ENCODE results near the gene MORF4L1. TPM values are rescaled to one million over a fixed set of nuclear protein-coding genes. Genes with fewer than 3 reads are reported as not detected.
"Not testable (repeated sequence)": the region's sequence is repeated elsewhere in the genome, so short reads cannot be mapped to it uniquely, and the experiment has no call there.

Gene MORF4L1
- total and polyA plus RNA-seq, 8 donors = 78.8 to 545 (median 267) TPM

- TF ChIP-seq CTCF (IDR thresholded peaks at IDR 0.05) (no peak), POLR2A (IDR thresholded peaks at IDR 0.05) (no peak), POLR2AphosphoS5 (IDR thresholded peaks at IDR 0.05) (no peak), EP300 (IDR thresholded peaks at IDR 0.05) (no peak)
- WGBS, 5 donors = 92 to 99% (median 95%) methylated on average over 6 of the region's 6 CpGs
- H3K36me3 ChIP-seq = no peaks in the 10 kb centered on the region
- H3K4me1 ChIP-seq = peaks cover 0 to 10% (median 0%) of the 10 kb centered on the region in 4 donors
- intact Hi-C loops (cut with DNase I; ENCODE audit: low total_unique reads) = no loop called here
- no peaks in the 10 kb centered on the region for H3K27me3 ChIP-seq
- H3K9me3 ChIP-seq = no peaks in the 10 kb centered on the region
- no peak overlapping the region for H3K4me3 ChIP-seq
- H3K27ac ChIP-seq = no peak overlapping the region
- DNase-seq = no peak
These were observed 19.2 kb upstream of the MORF4L1 start for GRCh38 chr15:78853500-78853899.

GRCh38 chr15:78854833-78855372 is 17.8 kb upstream of the MORF4L1 start:
- H3K4me1 ChIP-seq = peaks cover 0 to 10% (median 2%) of the 10 kb centered on the region in 4 donors
- H3K9me3 ChIP-seq = no peaks in the 10 kb centered on the region
- no peaks in the 10 kb centered on the region for H3K36me3 ChIP-seq
- 88 to 98% (median 90%) methylated on average over 2 of the region's 2 CpGs for WGBS, 5 donors
- intact Hi-C loops (cut with DNase I; ENCODE audit: low total_unique reads) = no loop called here
- H3K4me3 ChIP-seq = no peak overlapping the region
- no peaks in the 10 kb centered on the region for H3K27me3 ChIP-seq
- TF ChIP-seq POLR2AphosphoS5 (IDR thresholded peaks at IDR 0.05) (no peak), CTCF (IDR thresholded peaks at IDR 0.05) (no peak), EP300 (IDR thresholded peaks at IDR 0.05) (no peak), POLR2A (IDR thresholded peaks at IDR 0.05) (no peak)
- H3K27ac ChIP-seq = no peak overlapping the region
- DNase-seq = no peak

- Histone ChIP-seq H3K4me1 (peaks cover 0 to 14% (median 3%) of the 10 kb centered on the region in 4 donors), H3K27me3 (no peaks in the 10 kb centered on the region), H3K27ac (no peak overlapping the region), H3K36me3 (no peaks in the 10 kb centered on the region), H3K4me3 (no peak overlapping the region), H3K9me3 (no peaks in the 10 kb centered on the region)
- 52 to 68% (median 65%) methylated on average over 4 of the region's 4 CpGs for WGBS, 5 donors
- DNase-seq = no peak
- intact Hi-C loops (cut with DNase I; ENCODE audit: low total_unique reads) = no loop called here
- TF ChIP-seq POLR2A (IDR thresholded peaks at IDR 0.05) = no peak
- no peak for TF ChIP-seq CTCF (IDR thresholded peaks at IDR 0.05)
- TF ChIP-seq EP300 (IDR thresholded peaks at IDR 0.05) = no peak
- TF ChIP-seq POLR2AphosphoS5 (IDR thresholded peaks at IDR 0.05) = no peak
These were observed 16.9 kb upstream of the MORF4L1 start for GRCh38 chr15:78855746-78856145.

- peak in 4 of 7 experiments; percentile 28 to 58 (median 50) for TF ChIP-seq CTCF (IDR thresholded peaks at IDR 0.05)
- TF ChIP-seq POLR2AphosphoS5 (IDR thresholded peaks at IDR 0.05) = peak in 2 of 3 donors; percentile 10 to 70
- no peak for TF ChIP-seq POLR2A (IDR thresholded peaks at IDR 0.05)
- no peak for TF ChIP-seq EP300 (IDR thresholded peaks at IDR 0.05)
- no peaks in the 10 kb centered on the region for H3K9me3 ChIP-seq
- intact Hi-C loops (cut with DNase I; ENCODE audit: low total_unique reads) = no loop called here
- peak overlapping the region; percentile 42 to 48 (median 46) for H3K4me3 ChIP-seq
- H3K27me3 ChIP-seq = no peaks in the 10 kb centered on the region
- peaks cover 0 to 6% (median 3%) of the 10 kb centered on the region in 4 donors for H3K4me1 ChIP-seq
- 1 to 3% (median 2%) methylated on average over 28 of the region's 28 CpGs for WGBS, 5 donors
- DNase-seq = peak; percentile 80 to 86
- H3K27ac ChIP-seq = peak overlapping the region; percentile 6 to 81 (median 31)
- no peaks in the 10 kb centered on the region for H3K36me3 ChIP-seq
These were observed 12.5 kb upstream of the MORF4L1 start for GRCh38 chr15:78859971-78860719.

GRCh38 chr15:78865585-78865984 is 7.1 kb upstream of the MORF4L1 start:
- H3K4me3 ChIP-seq; H3K9me3 ChIP-seq; H3K27ac ChIP-seq; intact Hi-C loops (cut with DNase I; ENCODE audit: low total_unique reads); H3K36me3 ChIP-seq; H3K4me1 ChIP-seq; DNase-seq; H3K27me3 ChIP-seq: not testable (repeated sequence)
- WGBS, 5 donors = 96 to 98% (median 97%) methylated on average over 10 of the region's 10 CpGs

- H3K4me1 ChIP-seq; H3K27me3 ChIP-seq; DNase-seq; intact Hi-C loops (cut with DNase I; ENCODE audit: low total_unique reads); H3K4me3 ChIP-seq; H3K9me3 ChIP-seq; H3K27ac ChIP-seq; H3K36me3 ChIP-seq: not testable (repeated sequence)
- WGBS, 5 donors = 77 to 89% (median 82%) methylated on average over 8 of the region's 8 CpGs
These were observed 6.7 kb upstream of the MORF4L1 start for GRCh38 chr15:78866031-78866430.

Data from stomach (tissue), 9 donors.